Right ventricle myocardium superior (tissue), 1 donor: ENCODE data around the gene NXPH3. TPM values are rescaled to one million over a fixed set of nuclear protein-coding genes. Genes with fewer than 3 reads are reported as not detected.

Experiments
- ATAC-seq: fragments of 200-7000 bp; cut with Tn5 transposase; one replicate; pipeline ENCODE4 v1.9.1; 2020; ENCODE audit warnings: mild to moderate bottlenecking; ENCODE audit not compliant: poor library complexity
- DNase-seq: peaks from one replicate; pipeline ENCODE4 v3.0.0-alpha.2; 2020
- intact Hi-C: fragments of 100-400 bp; cut with DNase I; formaldehyde crosslinking; loops from one replicate; pipeline ENCODE4 v1.11.2; 2022
- total RNA-seq: library from RNA; stranded (reverse); fragmentation: NEBNext Ultra II Directional; extraction: Animal tissue kit (Norgen Biotek cat#: 25700); gene quantifications from one replicate; pipeline ENCODE4 v1.2.1, GENCODE V29; 2021
- donor health status: DM: no; HTN: yes; CAD: no; lungs with severe emphysema.

NXPH3 gene
- total RNA-seq, 1 donor from 2014 or later: 3.7 TPM

DNA sequence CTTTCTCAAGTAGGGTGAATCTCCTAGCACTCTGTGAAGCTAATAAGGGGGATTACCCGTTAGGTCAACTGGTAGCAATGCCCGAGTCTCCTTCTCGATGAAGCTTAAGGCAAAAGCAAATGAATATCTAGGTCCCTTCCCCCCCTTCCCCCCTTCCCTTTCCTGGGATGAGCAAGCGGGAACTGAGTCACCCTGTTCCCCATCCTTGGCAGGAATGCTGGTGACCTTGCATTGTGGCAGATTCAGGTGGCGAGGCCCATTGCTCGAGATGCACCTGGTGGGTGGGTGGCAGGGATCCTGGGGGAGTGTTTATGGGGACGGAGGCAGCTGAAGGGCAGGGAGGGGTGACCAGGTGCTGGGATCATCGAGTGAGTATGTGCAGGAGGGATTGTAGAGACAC is 7.1 kb downstream of the NXPH3 start:
- DNase-seq (no peak), ATAC-seq (no peak)
- intact Hi-C loops: no loop called here

DNA sequence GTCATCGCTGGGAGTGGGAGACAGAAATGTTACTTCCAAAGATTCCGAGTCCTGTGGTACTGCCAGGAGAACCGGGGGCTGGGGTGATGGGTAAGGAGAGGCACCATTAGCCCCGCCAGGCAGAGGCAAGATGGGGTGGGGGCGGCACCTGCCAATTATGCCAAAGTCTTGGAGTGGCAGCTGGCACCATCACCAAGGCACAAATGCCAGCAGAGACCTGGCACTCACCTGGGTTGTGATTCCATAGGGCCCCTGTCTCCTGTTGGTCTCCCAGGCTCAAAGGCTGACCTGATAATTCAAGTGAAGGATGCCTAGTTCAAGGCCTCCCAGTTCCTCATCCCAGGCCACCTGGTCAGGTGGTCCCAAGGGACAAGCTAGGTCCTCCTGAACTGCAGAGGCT is 7.6 kb downstream of the NXPH3 start:
- DNase-seq: no peak
- intact Hi-C loops: no loop called here
- no peak for ATAC-seq

- ATAC-seq: no peak
- intact Hi-C loops: no loop called here
- DNase-seq: no peak
Measured at GRCh38 chr17:49583889-49584288, 8.2 kb downstream of the NXPH3 start.

- intact Hi-C loops: no loop called here
- no peak for DNase-seq
- no peak for ATAC-seq
Measured at GRCh38 chr17:49585422-49586027, 9.9 kb downstream of the NXPH3 start.

GRCh38 chr17:49587366-49588073 is 11.8 kb downstream of the NXPH3 start:
- DNase-seq: no peak
- intact Hi-C loops: no loop called here
- ATAC-seq: no peak

- intact Hi-C loops: no loop called here
- peak; percentile 11 for ATAC-seq
- DNase-seq: no peak
Measured at GRCh38 chr17:49588312-49588711, 12.6 kb downstream of the NXPH3 start.

- DNase-seq (no peak), ATAC-seq (no peak)
- intact Hi-C loops: no loop called here
Measured at GRCh38 chr17:49588726-49589576, 13.3 kb downstream of the NXPH3 start.

- no peak for ATAC-seq
- no peak for DNase-seq
- intact Hi-C loops: no loop called here
Measured at GRCh38 chr17:49589577-49589927, 13.9 kb downstream of the NXPH3 start.

- intact Hi-C loops: no loop called here
- ATAC-seq (no peak), DNase-seq (no peak)
Measured at GRCh38 chr17:49590874-49591273, 15.2 kb downstream of the NXPH3 start.

DNA sequence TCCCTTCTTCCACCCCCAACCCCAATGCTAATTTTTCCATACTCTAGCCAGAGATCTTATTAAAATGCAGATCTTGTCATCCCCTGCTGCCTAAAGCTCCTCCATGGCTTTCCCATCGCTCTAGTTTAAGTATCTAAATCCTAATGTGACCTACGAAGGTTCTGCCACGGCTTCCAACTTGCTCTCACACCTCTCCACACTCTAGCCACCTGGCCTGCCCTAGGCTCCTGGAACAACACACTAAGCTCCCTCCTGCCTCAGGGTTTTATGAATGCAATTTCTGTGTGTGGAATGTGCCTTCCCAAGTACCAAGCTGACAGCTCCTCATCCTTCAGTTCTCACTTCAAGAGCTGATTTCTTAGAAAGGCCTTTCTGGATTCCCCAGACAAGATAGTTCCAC is 16.6 kb downstream of the NXPH3 start:
- intact Hi-C loops: no loop called here
- DNase-seq (no peak), ATAC-seq (no peak)

GRCh38 chr17:49595328-49595727 is 19.7 kb downstream of the NXPH3 start:
- no peak for DNase-seq
- ATAC-seq: no peak
- intact Hi-C loops: no loop called here

DNA sequence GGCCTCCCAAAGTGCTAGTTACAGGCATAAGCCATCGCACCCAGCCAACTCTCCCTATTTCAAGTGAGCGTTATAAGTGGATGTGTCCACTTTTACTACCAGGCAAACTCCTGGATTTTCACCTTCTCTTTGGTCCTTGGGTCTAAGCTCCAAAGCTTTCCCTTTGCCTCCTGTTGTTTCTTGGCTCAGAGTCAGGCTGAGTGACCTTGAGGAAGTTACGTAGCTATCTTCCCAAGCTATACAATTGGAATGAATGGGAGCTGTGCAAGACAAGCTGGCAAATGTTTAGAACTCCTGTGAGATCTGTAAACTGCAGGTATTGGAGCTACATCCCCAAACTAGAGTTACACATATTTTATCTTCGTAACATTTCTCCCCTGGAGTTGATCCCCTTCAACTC is 20.3 kb downstream of the NXPH3 start:
- intact Hi-C loops: no loop called here
- DNase-seq (no peak), ATAC-seq (peak; percentile 46)

DNA sequence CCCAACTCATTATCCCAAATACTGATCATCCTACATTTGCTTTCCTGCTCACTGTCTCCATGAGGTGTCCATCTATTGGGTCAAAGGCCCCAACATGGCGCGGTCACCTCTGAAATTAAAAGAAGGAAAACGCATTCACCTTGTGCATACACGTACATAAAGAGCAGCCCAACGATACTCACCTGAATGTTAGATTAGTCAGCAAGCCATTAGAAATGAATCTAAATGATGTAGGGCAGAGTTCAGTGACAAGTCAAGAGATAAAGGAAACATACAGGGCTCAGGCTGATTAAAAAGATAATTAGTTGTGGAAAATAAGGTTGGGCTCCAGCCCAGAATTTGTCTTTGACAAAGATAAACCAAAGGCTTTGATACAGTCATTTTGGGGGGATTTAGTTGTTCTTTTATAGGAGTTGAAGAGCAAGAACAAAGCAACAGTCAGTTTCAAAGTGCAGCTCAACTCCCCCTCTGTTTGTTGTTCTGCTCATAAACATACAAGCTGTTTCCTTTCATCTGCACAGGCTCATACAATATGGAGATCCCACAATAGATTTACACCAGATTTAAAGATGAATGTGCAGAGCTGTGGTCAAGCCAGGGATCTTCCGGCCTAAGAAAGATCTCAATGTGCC is 21.1 kb downstream of the NXPH3 start:
- intact Hi-C loops: no loop called here
- no peak for ATAC-seq

GRCh38 chr17:49597436-49597835 is 21.8 kb downstream of the NXPH3 start:
- no peak for DNase-seq
- no peak for ATAC-seq
- intact Hi-C loops: no loop called here

More for the DNA sequence above, 21.1 kb downstream of the NXPH3 start:
- no peak for DNase-seq

DNA sequence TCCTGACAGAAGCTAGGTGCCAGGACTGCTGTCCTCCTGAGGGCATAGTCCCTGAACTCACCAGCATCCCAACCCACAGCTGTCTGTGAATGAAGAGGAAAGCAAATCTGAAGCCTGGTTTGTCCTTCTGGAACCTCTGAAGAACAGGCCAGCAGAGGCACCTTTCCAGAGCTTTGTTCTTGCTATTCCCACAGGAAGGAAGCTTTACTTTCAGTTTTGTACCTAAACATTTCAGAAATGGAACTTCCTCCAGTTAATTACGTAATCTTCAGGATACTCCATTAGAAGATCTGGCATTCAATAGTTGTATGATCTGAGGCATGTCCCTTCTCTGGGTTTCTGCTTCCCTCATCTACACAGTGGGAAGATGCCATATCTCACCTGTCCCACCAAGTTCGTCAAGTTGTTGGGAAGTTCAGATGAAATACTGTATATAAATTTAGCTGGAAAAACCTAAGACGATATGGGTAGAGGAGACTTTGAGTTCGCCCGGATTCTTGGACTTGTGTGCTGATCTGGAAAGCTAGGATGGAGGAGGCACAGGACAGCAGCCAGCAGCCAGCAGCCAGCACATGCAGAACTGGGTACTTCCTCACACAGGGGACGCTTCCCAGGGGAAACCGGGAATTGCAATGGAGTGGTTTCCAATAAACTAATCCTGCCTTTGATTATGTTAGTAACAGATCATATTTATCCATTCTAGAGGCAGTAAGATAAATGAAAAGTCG is 22.4 kb downstream of the NXPH3 start:
- ATAC-seq (peak; percentile 15), DNase-seq (no peak)
- intact Hi-C loops: no loop called here

GRCh38 chr17:49598918-49599317 is 23.2 kb downstream of the NXPH3 start:
- intact Hi-C loops: no loop called here
- DNase-seq: no peak
- ATAC-seq: no peak

DNA sequence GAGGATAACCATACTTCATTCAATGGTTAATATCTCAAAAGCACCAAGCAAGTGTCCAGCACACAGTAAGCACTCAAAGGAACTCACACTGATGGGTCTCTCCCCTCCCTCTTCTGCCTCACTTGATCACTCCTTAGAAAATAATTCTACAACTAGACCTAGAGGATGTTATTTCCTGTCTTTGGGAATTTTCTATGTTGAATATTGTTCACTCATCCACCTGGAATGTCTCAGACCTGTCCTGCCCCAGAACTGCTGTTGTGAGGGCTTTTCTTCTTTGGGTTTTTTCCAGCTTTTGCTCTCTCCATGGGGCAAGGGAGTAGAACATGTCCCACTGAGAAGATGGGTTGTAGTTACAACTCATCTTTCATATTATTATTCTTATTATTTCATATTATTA is 25.3 kb downstream of the NXPH3 start:
- ATAC-seq (no peak), DNase-seq (no peak)
- intact Hi-C loops: no loop called here

- intact Hi-C loops: no loop called here
- DNase-seq: no peak
- peak; percentile 18 for ATAC-seq
Measured at GRCh38 chr17:49602783-49603182, 27.1 kb downstream of the NXPH3 start.

DNA sequence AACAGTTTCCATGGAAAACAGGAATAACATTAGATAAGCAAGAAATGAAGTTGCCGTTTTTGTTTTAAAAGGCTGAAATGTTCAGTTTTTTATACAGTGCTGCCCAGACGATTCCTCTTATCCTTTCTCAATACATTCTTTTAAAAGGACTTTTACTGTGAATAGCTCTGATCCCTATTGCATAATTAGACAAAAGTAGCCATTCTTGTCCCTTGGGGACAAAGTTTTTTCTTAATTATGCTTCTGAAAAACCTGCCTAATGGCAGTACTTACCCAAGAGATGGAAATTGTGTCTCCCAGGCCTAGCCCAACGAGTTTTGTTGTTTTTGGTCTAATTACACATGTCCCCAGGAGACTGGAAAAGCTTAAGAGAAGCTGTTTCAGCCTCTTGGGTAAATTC is 27.6 kb downstream of the NXPH3 start:
- ATAC-seq (peak; percentile 62), DNase-seq (no peak)
- intact Hi-C loops: no loop called here
